Astrocyte (in vitro differentiated cells and primary cell): ENCODE measurements around the gene DOP1A. TPM values are rescaled to one million over a fixed set of nuclear protein-coding genes. Genes with fewer than 3 reads are reported as not detected.

Experiments
- DNase-seq: peaks from one replicate; pipeline ENCODE4 v3.0.0-alpha.2; 2010; ENCODE audit warnings: low read depth
- FAIRE-seq: peaks from 2 replicates; lab custom pipeline; 2011; peaks lifted over from hg19 to GRCh38; lab: Jason Lieb, UNC
- H2AFZ ChIP-seq: 2 replicates; pipeline ENCODE4 v1.6.0; 2012; ENCODE audit warnings: low read depth, low read length, inconsistent platforms
- H3K27ac ChIP-seq: 2 replicates; pipeline ENCODE4 v1.5.1; 2011; ENCODE audit warnings: low read depth, low read length, inconsistent platforms
- H3K27me3 ChIP-seq: 2 replicates; pipeline ENCODE4 v1.6.0; 2011; ENCODE audit warnings: low read length, inconsistent platforms; ENCODE audit not compliant: insufficient read depth
- H3K36me3 ChIP-seq: 2 replicates; pipeline ENCODE4 v1.5.1; 2011; ENCODE audit warnings: low read length, inconsistent platforms; ENCODE audit not compliant: insufficient read depth
- H3K4me1 ChIP-seq: 2 replicates; pipeline ENCODE4 v1.5.1; 2011; ENCODE audit warnings: low read length, inconsistent platforms; ENCODE audit not compliant: insufficient read depth
- H3K4me2 ChIP-seq: 2 replicates; pipeline ENCODE4 v1.6.0; 2012; ENCODE audit warnings: low read length, inconsistent platforms
- H3K4me3 ChIP-seq: 2 replicates; pipeline ENCODE4 v1.5.1; 2011; ENCODE audit warnings: low read depth, mild to moderate bottlenecking, low read length, inconsistent platforms; ENCODE audit not compliant: insufficient read depth
- H3K79me2 ChIP-seq: 2 replicates; pipeline ENCODE4 v1.6.0; 2012; ENCODE audit warnings: mild to moderate bottlenecking, low read length, inconsistent platforms; ENCODE audit not compliant: insufficient read depth
- H3K9ac ChIP-seq: 2 replicates; pipeline ENCODE4 v1.6.0; 2012; ENCODE audit warnings: mild to moderate bottlenecking, low read length, inconsistent platforms
- H3K9me3 ChIP-seq: 2 replicates; pipeline ENCODE4 v1.5.1; 2012; ENCODE audit warnings: low read depth, mild to moderate bottlenecking, low read length, inconsistent platforms; ENCODE audit not compliant: insufficient read depth
- H4K20me1 ChIP-seq: 2 replicates; pipeline ENCODE4 v1.6.0; 2012; ENCODE audit warnings: low read length, inconsistent platforms; ENCODE audit not compliant: insufficient read depth
- H3K27ac Mint-ChIP-seq: one replicate; pipeline ENCODE4 v1.8.0; 2021; ENCODE audit warnings: mild to moderate bottlenecking, mixed read lengths; ENCODE audit not compliant: unreplicated experiment
- H3K27me3 Mint-ChIP-seq: one replicate; pipeline ENCODE4 v1.8.0; 2021; ENCODE audit warnings: low read depth, mixed read lengths; ENCODE audit not compliant: unreplicated experiment
- H3K36me3 Mint-ChIP-seq: one replicate; pipeline ENCODE4 v1.8.0; 2021; ENCODE audit warnings: low read depth, mixed read lengths; ENCODE audit not compliant: unreplicated experiment
- H3K4me1 Mint-ChIP-seq: one replicate; pipeline ENCODE4 v1.8.0; 2021; ENCODE audit warnings: low read depth, mixed read lengths; ENCODE audit not compliant: unreplicated experiment
- H3K4me3 Mint-ChIP-seq: one replicate; pipeline ENCODE4 v1.8.0; 2021; ENCODE audit warnings: mild to moderate bottlenecking, moderate library complexity, mixed read lengths; ENCODE audit not compliant: unreplicated experiment
- H3K9me3 Mint-ChIP-seq: one replicate; pipeline ENCODE4 v1.8.0; 2021; ENCODE audit warnings: mild to moderate bottlenecking, mixed read lengths; ENCODE audit not compliant: unreplicated experiment
- EZH2 ChIP-seq: IDR thresholded peaks from 2 replicates; pipeline ENCODE4 v1.6.1; 2012; ENCODE audit warnings: mild to moderate bottlenecking, low read length, inconsistent platforms; ENCODE audit not compliant: insufficient read depth
- total RNA-seq: library from RNA; stranded (reverse); gene quantifications from 2 replicates; pipeline ENCODE4 v1.2.1, GENCODE V29; 2021
- TF ChIP-seq, protein P1 (sequence below): IDR thresholded peaks from 2 replicates; pipeline ENCODE4 v1.5.1; 2011; ENCODE audit warnings: low read depth, mild to moderate bottlenecking, inconsistent platforms, low read length, moderate library complexity; ENCODE audit not compliant: insufficient read depth

The DOP1A gene
- total RNA-seq, 1 donor from 2014 or later = 14.2 TPM

DNA sequence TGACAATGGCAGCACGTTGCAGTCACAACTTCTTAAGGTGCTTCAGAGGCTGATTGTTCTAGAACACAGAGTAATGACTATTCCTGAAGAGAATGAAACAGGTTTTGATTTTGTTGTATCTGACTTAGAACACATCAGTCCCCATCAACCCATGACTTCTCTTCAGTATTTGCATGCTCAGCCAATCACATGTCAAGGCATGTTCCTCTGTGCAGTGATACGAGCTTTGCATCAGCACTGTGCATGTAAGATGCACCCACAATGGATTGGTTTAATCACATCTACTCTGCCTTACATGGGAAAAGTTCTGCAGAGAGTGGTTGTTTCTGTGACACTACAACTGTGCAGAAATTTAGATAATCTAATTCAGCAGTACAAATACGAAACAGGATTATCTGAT is 71.3 kb downstream of the DOP1A start:
- H3K27me3 ChIP-seq = no peaks in the 10 kb centered on the region
- FAIRE-seq (no peak), DNase-seq (no peak)
- Mint-ChIP-seq H3K9me3 (no peaks in the 10 kb centered on the region), H3K4me1 (no peaks in the 10 kb centered on the region), H3K4me3 (no peak overlapping the region), H3K27ac (no peak overlapping the region), H3K27me3 (no peaks in the 10 kb centered on the region), H3K36me3 (peaks cover 10% of the 10 kb centered on the region)
- H3K9ac ChIP-seq = no peak overlapping the region
- no peak overlapping the region for H3K4me3 ChIP-seq
- H2AFZ ChIP-seq = no peak overlapping the region
- no peak overlapping the region for H3K4me2 ChIP-seq
- H3K79me2 ChIP-seq = no peaks in the 10 kb centered on the region
- TF ChIP-seq EZH2 = no peak
- TF ChIP-seq, protein P1, sequence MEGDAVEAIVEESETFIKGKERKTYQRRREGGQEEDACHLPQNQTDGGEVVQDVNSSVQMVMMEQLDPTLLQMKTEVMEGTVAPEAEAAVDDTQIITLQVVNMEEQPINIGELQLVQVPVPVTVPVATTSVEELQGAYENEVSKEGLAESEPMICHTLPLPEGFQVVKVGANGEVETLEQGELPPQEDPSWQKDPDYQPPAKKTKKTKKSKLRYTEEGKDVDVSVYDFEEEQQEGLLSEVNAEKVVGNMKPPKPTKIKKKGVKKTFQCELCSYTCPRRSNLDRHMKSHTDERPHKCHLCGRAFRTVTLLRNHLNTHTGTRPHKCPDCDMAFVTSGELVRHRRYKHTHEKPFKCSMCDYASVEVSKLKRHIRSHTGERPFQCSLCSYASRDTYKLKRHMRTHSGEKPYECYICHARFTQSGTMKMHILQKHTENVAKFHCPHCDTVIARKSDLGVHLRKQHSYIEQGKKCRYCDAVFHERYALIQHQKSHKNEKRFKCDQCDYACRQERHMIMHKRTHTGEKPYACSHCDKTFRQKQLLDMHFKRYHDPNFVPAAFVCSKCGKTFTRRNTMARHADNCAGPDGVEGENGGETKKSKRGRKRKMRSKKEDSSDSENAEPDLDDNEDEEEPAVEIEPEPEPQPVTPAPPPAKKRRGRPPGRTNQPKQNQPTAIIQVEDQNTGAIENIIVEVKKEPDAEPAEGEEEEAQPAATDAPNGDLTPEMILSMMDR = no peak
- H3K27ac ChIP-seq = no peak overlapping the region
- no peaks in the 10 kb centered on the region for H4K20me1 ChIP-seq
- H3K4me1 ChIP-seq = no peaks in the 10 kb centered on the region
- no peaks in the 10 kb centered on the region for H3K9me3 ChIP-seq
- H3K36me3 ChIP-seq = peaks cover 6% of the 10 kb centered on the region

DNA sequence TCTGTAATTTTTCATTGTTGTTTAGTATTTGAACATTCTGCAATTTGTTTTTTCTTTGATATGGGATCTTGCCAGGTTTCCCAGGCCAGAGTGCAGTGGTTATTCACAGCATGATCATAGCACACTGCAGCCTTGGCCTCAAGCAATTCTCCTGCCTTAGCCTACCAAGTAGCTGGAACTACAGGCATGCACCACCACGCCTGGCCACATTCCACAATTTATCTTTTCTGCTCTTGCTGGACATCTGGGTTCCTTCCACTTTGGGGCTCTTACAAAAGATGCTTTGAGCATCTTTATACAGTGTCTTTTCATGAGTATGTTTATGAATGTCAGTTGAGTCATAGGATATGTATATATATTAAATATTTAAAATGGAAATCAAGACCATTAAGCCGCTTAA is 83.6 kb downstream of the DOP1A start:
- peaks cover 11% of the 10 kb centered on the region for H3K36me3 Mint-ChIP-seq
- H3K4me3 ChIP-seq = no peak overlapping the region
- no peaks in the 10 kb centered on the region for H3K9me3 ChIP-seq
- no peak for FAIRE-seq
- no peak overlapping the region for H3K4me2 ChIP-seq
- no peak overlapping the region for H3K27ac ChIP-seq
- no peak for TF ChIP-seq EZH2
- TF ChIP-seq, protein P1 = no peak
- no peaks in the 10 kb centered on the region for H3K27me3 Mint-ChIP-seq
- H3K9me3 Mint-ChIP-seq = no peaks in the 10 kb centered on the region
- no peak overlapping the region for H3K9ac ChIP-seq
- no peak overlapping the region for H2AFZ ChIP-seq
- peaks cover 10% of the 10 kb centered on the region for H3K36me3 ChIP-seq
- no peaks in the 10 kb centered on the region for H4K20me1 ChIP-seq
- H3K4me1 Mint-ChIP-seq = peaks cover 3% of the 10 kb centered on the region
- H3K4me1 ChIP-seq = no peaks in the 10 kb centered on the region
- no peaks in the 10 kb centered on the region for H3K79me2 ChIP-seq
- no peak for DNase-seq
- H3K27ac Mint-ChIP-seq = no peak overlapping the region
- no peaks in the 10 kb centered on the region for H3K27me3 ChIP-seq
- no peak overlapping the region for H3K4me3 Mint-ChIP-seq

GRCh38 chr6:83152913-83153312 is 85.4 kb downstream of the DOP1A start:
- Histone ChIP-seq H3K27ac (no peak overlapping the region), H3K4me3 (no peak overlapping the region), H3K27me3 (no peaks in the 10 kb centered on the region), H4K20me1 (no peaks in the 10 kb centered on the region), H3K4me2 (no peak overlapping the region), H2AFZ (no peak overlapping the region), H3K9me3 (no peaks in the 10 kb centered on the region), H3K4me1 (no peaks in the 10 kb centered on the region), H3K9ac (no peak overlapping the region), H3K79me2 (no peaks in the 10 kb centered on the region), H3K36me3 (peaks cover 18% of the 10 kb centered on the region)
- TF ChIP-seq, protein P1 = no peak
- TF ChIP-seq EZH2 = no peak
- no peak for DNase-seq
- Mint-ChIP-seq H3K9me3 (no peaks in the 10 kb centered on the region), H3K4me1 (peaks cover 3% of the 10 kb centered on the region), H3K27ac (no peak overlapping the region), H3K27me3 (no peaks in the 10 kb centered on the region), H3K36me3 (peaks cover 15% of the 10 kb centered on the region), H3K4me3 (no peak overlapping the region)
- FAIRE-seq = no peak
